ENCODE results near the gene RNF223. TPM values are rescaled to one million over a fixed set of nuclear protein-coding genes. Genes with fewer than 3 reads are reported as not detected.
"Not testable (repeated sequence)": the region's sequence is repeated elsewhere in the genome, so short reads cannot be mapped to it uniquely, and the experiment has no call there.

The RNF223 gene
- total RNA-seq, 1 experiment from 2014 or later, result 16.2 TPM

DNA sequence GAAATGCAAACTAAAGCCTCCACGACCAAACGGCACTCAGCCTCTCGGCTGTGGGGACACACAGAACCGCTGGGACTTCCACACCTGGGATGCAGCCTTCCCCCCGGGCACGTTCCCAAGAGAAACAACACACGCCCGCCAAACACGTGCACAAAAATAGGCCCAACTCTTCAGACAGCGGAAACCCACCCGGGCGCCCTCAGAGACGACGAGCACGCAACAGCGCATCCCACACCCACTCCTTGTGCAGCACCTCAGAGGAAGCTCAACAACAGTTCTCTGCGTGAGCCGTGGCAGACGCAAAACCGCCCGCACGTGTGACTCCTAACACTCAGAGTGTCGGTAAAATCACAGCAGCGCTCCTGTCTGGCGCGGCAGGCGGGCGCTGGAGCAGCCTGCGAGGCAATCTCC, 36.5 kb upstream of the RNF223 start:
- no peak for DNase-seq (ENCODE audit: low spot score)

DNA sequence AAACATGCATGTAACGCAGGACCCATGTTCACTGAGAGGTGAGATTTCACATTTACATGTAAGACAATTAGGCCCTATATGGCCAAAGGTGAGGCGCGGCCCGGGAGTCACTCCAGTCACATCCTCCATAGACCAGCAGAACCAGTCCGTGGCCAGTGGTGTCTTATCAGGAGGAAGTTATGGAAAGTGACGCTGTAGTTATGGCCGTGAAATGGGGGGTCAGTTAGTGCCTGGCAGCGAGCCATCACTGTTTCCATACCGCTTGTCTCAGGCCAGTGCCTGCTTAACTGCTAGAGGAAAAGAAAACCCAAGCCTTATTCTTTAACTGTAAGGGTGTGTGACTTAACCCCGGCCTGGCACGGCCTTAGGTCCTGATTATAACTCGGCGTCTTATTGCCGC, 35.6 kb upstream of the RNF223 start:
- DNase-seq (ENCODE audit: low spot score), result peak; percentile 95

DNA sequence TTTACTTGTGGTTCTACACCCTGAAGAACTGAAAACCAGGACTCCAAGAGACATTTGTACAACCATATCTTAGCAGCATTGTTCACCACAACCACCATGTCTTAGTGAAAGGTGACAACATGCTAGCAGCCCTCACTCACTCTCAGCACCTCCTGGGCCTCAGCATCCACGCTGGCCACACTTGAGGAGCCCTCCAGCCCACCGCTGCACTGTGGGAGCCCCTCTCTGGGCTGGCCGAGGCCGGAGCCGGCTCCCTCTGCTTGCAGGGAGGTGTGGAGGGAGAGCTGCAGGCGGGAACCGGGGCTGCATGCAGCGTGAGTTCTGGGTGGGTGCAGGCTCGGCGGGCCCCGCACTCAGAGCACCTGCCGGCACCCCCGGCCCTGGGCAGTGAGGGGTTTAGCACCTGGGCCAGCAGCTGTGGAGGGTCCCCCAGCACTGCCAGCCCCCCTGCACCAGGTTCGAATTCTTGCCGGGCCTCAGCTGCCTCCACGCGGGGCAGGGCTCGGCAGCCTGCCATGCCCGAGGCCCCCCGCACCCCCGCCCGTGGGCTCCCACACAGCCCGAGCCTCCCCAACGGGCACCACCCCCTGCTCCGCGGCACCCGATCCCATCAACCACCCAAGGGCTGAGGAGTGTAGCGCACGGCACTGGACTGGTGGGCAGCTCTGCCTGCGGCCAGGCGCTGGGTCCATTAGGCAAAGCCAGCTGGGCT, 32.6 kb upstream of the RNF223 start:
- DNase-seq (ENCODE audit: low spot score), result no peak

DNA sequence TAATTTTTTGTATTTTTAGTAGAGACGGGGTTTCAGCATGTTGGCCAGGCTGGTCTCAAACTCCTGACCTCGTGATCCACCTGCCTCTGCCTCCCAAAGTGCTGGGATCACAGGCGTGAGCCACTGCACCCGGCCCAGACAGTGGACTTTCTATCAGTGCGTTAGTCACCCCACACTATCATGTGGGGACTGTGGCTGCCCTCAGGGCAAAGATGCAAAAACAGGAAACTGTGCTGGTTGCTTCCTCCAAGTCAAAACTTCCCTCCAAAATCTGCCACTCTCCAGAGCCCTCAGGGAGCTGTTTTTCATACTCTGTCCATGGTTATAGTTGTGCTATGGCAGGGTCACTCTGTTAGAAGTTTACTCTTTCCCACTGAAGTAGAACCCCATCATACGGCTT, 30.0 kb upstream of the RNF223 start:
- not testable (repeated sequence) for DNase-seq (ENCODE audit: low spot score)

DNA sequence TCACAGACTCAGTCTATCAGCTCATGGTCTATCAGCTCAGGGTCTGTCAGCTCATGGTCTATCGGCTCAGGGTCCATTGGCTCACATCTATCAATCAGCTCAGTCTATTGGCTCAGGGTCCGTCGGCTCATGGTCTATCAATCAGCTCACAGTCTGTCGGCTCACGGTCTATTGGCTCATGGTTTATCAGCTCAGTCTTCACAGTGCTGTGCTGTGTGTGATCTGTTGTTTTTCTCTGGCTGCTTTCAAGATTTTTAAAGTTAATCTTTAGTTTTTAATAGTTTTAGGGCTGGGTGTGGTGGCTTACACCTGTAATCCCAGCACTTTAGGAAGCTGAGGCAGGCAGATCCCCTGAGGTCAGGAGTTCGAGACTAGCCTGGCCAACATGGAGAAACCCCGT, 27.4 kb upstream of the RNF223 start:
- no peak for DNase-seq (ENCODE audit: low spot score)

DNA sequence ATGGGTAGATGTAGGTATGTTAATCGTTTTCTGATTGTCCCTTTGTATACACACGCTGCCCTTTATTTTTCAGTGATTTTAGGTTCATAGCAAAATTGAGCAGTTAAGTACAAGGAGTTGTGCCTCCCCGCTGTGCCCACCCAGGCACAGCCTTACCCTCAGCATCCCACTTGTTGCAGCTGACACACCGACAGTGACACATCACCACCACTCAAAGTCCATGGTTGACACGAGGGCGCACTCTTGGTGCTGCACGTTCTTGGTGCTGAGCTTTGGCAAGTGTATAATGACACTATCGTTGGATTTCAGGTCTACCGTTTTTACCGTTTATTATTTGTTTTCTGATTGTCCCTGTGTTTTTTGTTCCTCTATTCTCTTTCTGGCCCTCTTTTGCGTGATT, 26.2 kb upstream of the RNF223 start:
- DNase-seq (ENCODE audit: low spot score), result no peak

DNA sequence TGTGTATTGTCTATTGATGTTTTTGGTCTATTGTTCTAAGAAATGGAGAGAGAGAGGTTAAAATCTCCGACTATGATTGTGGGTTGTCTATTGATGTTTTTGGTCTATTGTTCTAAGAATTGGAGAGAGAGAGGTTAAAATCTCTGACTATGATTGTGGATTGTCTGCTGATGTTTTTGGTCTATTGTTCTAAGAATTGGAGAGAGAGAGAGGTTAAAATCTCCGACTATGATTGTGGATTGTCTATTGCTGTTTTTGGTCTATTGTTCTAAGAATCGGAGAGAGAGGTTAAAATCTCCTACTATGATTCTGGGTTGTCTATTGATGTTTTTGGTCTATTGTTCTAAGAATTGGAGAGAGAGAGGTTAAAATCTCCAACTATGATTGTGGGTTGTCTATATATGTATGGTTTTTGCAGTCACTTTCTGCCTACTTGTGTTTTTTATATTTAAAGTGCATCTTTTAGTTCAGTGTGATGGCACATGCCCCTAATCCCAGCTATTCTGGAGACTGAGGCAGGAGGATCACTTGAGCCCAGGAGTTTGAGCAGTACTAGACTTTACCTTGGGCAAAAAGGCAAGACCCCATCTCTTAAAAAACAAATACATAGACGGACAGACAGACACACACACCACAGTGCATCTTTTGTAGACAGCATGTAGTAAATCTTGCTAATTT, 25.5 kb upstream of the RNF223 start:
- no peak for DNase-seq (ENCODE audit: low spot score)

DNA sequence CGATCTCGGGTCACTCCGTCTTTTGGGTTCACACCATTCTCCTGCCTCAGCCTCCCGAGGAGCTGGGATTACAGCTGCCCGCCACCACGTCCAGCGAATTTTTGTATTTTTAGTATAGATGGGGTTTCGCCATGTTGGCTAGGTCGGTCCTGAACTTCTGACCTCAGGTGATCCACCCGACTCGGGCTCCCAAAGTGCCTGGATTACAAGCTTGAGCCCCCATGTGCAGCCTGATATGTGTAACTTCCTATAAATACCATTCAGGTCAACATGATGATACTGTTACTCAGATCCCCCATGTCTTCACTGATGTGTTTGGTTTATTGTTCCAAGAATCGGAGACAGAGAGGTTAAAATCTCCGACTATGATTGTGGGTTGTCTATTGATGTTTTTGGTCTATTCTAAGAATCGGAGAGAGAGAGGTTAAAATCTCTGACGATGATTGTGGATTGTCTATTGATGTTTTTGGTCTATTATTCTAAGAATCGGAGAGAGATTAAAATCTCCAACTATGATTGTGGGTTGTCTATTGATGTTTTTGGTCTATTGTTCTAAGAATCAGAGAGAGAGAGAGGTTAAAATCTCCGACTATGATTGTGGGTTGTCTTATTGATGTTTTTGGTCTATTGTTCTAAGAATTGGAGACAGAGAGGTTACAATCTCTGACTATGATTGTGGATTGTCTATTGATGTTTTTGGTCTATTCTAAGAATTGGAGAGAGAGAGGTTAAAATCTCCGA, 24.7 kb upstream of the RNF223 start:
- no peak for DNase-seq (ENCODE audit: low spot score)

DNA sequence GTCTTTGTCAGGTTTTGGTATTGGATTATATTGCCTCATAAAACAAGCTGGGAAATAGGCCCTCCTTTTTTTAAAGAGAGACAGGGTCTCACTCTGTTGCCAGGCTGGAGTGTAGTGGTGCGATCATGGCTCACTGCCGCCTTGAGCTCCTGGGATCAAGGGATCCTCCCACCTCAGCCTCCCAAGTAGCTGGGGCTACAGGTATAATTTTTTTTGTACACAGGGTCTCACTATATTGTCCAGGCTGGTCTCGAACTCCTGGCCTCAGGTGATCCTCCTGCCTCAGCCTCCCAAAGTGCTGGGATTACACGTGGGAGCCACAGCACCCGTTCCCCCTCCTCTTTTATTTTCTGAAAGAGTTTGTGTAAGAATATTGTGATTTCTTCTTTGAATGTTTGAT, 22.0 kb upstream of the RNF223 start:
- DNase-seq (ENCODE audit: low spot score), result not testable (repeated sequence)

DNA sequence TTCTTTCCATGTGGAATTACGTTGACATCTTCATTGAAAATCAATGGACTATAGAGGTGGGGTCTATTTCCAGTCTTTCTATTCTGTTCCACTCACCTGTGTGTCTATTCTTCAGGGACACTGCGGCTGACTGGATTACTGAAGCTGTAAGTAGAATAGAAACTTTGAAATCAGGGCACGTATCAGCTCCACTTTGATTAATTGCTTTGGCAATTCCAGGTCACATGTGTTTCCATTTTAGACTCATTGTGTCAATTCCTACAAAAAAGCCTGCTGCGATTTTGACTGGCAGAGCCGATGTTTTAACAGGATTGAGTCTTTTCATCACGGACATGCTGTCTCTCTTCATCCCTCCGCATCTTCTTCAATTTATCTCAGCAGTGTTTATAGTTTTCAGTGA, 20.9 kb upstream of the RNF223 start:
- no peak for DNase-seq (ENCODE audit: low spot score)

DNA sequence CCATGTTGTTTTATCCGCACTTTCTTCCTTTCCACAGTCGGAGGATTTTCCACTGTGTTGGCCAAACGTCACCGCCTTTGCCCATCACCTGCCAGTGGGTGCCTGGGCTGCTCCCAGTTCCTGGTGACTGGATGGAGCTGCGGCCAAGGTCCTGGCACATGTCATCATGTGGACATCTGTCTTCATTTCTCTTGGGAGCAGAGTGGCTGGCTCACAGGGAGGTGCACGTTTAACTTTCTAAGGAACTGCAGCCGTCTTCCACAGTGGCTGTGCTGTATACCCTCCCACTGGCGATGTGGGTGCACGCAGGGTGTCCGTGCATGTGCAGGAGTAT, 19.5 kb upstream of the RNF223 start:
- DNase-seq (ENCODE audit: low spot score), result no peak

DNA sequence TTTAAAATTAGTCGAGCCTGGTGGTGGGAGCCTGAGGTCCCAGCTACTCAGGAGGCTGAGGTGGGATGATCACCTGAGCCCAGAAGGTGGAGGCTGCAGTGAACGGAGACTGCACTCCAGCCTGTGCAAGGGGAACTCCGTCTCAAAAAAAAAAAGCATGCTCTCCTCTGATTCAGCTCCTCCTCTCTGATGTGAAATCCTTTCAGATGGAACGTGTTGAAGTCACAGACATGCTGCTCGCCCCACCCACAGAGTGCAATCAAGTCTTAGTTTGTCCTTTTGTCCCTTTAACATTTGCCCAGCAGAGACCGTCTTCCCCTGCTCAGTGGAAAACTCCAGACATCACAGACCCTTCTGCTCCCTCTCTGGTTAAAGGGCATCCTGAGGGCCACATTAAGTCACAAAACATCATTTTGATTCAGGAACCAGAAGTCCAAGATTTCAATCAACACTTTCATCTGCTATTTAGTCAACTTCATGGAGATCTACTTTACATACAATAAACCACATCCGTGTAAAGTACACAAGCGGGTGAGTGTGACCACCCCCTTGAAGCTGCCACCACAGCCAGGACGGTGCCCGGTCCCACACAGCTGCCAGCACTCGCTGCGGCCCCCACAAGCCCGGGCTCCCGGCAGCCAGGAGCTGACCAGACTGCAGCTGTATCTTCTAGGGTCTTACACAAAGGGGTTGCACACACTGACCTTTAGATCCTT, 18.9 kb upstream of the RNF223 start:
- DNase-seq (ENCODE audit: low spot score), result no peak

DNA sequence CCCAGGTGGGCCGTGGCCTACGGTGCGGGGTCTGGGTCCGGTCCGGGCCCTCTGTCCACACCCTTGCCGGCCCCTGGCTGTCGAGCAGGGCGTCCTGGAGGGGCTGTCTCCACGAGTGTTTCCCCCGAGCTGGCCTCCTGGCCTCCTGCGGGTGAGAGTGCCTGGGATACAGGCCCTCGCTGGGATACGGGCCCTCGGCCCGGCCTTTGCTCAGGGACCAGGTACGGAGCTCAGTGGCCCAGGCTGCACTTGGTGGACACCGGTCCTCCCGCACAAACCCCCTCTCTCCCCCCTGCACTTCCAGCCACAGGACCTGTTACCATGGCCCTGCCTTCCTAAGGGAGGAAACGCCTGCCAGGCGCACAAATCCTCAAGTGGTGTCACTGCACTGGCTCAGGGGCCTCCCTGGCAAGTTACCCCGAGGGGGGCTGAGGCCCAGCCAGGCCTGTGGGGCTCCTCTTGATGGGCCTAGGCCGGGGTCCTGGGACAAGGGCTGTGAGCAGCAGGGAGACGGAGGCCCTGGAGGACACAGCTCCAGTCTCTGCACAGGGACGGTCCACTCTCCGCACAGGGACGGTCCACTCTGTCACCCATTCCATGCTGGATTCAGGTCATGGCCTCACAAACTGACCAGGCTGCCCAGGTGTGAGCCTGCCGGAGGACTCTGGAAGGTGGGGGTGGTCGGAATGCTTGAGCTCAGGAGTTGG, 18.2 kb upstream of the RNF223 start:
- DNase-seq (ENCODE audit: low spot score), result no peak

DNA sequence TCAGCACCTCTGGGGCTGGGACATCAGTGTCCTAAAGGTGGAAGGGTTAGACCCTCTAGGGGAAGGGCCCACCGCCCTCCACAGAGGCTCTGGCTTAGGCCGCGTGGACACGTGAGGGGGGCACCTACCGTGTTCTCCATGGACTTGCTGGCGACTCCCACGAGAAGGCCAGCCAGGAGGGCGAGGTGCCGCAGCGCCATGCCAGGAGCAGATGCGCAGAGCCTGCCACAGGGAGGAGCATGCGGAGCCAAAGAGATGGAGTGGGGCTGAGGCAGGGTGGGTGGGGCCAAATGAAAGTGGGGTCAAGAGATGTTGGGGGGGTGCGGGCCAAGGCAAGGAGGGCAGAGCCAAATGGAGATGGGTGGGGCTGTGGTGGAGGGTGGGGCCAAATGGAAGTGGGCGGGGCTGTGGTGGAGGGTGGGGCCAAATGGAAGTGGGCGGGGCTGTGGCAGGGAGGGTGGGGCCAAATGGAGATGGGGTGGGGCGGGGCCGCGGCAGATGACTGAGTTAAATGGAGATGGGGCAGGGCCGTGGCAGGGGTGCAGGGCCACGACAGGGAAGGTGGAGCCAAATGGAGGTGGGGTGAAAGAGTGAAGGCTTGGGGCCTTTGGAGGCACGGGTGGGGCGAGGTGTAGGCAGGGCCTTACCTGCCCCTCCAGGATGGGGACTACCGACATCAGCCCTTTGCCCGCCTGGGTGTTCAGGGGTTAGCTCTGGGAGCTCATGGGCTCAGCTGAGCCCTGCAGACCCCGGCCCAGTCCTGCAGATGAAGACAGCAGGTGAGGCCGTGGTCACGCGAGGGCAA, 17.4 kb upstream of the RNF223 start:
- no peak for DNase-seq (ENCODE audit: low spot score)

DNA sequence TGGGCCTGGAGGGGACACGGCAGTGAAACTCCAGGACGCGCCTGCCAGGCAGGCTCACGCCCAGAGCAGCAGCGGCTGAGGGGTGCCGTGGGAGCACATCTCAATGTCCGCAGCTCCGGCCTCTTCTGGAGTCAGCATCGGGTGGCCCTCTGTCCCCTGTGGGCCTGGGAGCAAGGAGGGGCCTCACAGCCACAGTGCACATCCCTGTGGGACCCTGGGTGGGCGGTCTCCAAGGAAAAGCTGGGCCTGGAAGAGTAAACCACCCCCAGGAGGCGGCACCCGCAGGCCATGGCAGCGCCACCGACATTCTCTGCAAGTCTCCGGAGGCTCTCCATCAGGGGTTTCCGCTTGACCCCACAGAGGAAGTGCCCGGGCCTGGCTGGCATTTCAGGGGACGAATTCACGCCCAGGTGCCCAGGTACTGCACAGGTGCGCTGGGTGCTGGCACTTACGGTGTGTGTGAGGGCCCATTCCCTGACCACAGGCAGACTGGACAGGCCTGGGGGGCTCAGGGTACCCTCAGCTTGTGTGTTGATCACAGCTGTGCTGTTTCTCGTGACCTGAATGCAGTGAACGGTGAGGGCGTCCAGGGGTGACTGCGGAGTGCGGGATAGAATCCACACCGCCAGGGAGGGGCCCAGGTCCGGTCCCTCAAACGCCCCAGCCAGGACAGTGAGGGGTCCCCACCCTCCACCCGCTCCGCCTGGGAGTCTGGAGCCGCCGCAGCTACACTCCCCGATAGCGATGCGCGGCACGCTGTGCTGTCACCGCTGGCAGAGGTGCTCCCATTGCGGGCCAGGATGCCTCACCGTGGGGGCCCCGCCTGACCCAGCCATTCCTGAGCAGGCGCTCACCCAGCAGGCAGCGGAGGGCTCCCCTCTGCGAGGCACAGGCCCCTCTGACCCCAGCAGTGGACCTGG, 16.6 kb upstream of the RNF223 start:
- DNase-seq (ENCODE audit: low spot score), result no peak

DNA sequence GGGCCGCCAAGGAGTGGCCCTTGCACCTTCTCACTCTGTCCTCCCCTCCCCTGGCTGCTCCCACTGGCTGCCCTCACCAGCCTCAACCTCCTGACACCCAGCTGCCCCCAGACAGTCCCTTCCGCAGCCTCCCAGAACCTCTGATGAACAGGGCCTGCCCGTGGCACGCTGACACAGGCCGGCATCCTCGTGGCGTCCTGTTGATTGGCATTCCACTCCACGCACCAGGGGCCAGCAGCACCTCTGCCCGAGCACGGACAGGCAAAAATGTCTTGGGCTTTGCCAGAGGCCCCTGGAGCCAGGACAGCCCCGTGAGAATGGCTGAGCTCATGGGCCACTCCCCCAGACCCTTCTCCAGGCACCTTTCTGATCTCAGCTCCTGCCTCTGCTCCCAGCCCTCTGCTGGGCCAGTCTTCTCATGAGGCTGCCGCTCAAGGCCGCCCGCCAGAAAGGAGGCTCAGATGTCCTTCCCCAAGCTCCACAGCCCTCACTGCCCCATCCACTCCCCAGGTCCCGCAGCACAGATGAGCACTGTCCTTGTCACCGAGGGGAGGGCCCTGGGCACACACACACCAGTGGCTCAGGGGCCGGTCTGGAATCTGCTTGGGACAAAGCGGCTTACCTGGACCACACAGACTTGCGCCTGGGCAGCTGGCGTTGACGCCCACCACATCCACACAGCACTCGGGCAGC, 15.8 kb upstream of the RNF223 start:
- DNase-seq (ENCODE audit: low spot score), result no peak

DNA sequence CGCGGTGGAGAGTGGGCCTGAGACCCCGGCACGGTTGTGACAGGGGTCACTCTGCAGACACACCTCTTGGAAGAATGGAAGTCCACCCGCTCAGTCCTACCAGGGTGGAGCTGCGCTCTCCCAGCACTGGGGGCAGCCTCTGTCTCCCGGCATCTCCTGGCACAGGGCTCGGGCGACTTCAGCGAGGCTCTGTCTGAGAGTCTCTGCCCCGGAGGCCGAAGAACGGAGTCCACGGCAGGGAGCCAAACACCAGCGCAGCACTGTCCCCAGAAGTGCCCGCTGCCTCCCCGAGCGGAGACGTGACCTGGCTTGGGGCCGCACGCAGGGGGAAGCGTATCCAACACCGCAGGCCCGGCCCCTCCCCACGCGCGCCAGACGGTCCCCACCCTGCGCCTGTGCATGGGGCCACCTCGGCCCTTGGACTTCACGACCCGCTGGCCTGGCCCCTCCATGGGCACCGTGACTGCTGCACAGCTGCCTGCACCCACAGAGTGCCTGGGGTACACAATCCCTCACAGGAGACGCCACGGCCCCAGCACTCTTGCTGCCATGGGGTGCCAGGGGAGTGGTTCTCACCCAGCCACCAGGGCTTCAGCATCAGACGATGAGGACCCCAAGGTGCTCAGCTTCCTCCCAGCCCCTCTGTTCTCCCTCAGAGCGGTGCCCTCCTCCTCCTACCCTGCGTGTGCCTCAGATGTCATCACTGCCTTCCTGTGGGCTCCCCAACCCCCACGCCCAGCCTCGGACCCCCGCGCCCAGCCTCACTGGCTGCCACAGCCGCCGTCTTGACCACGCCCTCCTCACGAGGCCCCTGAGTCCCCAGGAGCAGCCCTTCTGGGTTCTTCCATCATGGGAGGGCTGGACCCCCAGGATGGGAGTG, 14.9 kb upstream of the RNF223 start:
- no peak for DNase-seq (ENCODE audit: low spot score)
